GM19351 (cell line): ENCODE results near the gene WDR1.
A peak's percentile ranks its signal among the peaks of the same experiment; 100 is the strongest.

Source experiments
- ATAC-seq: cut with Tn5 transposase; IDR thresholded peaks from one replicate; pipeline ENCODE4 v1.9.1; 2021; ENCODE audit warnings: mild to moderate bottlenecking, moderate library complexity; ENCODE audit not compliant: unreplicated experiment

Gene WDR1

DNA sequence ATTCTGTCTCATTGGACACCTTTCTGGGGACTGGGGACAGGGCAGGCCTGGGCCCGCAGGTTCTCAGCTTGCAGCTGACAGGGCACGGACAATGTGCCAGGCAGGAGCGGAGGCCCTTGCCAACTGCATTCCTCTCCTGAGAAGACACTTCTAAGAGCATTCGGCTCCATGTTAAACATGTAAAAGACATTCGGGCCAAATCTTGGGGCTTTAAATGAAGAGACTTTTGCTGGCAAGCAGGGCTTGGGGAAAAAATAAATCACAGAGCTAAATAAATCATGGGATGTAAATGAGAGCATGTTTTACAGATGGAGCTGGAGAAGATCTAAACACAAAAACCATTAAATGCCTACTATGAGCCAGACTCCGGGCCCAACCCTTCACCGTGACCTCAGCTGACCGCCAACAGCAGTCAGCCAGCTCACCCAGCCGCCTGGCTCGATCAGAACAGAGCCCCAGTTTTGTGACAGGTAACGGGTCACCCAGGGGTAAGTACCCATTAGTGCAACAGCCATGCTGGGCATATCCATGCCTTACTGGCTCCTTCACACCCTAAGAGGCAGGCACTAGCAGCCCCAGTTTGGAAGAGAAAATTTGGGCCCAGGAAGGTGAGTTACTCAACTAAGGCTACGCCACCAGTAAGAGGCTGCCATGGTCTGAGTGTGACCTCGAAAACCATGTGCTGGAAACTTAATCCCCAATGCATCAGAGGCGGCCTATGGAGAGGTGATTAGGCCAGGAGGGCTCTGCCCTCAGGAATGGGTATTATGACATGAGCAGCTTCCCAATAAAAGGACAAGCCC lies 14.7 kb downstream of the WDR1 start:
- ATAC-seq = no peak

DNA sequence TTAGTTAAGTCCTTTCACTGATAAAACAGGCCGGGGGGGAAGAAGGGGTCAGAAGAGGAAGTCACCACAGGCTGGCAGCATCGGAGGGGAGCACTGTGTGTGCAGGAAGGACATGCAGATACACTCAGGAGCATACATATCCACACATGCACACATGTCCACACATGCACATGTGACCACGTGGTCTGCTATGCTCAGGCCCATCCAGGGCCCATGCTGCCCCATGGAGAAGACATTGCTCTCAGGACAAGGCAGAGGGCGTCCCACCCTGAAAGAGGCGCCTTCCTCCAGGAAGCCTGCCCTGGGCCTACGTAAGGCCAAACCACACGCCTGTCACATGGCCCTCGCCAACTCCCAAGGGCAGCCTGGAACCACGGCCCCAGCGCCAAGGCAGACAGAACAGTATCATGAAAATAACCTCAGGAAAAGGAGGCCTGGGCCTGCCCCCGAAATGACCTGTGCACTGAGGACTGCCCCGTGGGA lies 15.8 kb downstream of the WDR1 start:
- no peak for ATAC-seq

DNA sequence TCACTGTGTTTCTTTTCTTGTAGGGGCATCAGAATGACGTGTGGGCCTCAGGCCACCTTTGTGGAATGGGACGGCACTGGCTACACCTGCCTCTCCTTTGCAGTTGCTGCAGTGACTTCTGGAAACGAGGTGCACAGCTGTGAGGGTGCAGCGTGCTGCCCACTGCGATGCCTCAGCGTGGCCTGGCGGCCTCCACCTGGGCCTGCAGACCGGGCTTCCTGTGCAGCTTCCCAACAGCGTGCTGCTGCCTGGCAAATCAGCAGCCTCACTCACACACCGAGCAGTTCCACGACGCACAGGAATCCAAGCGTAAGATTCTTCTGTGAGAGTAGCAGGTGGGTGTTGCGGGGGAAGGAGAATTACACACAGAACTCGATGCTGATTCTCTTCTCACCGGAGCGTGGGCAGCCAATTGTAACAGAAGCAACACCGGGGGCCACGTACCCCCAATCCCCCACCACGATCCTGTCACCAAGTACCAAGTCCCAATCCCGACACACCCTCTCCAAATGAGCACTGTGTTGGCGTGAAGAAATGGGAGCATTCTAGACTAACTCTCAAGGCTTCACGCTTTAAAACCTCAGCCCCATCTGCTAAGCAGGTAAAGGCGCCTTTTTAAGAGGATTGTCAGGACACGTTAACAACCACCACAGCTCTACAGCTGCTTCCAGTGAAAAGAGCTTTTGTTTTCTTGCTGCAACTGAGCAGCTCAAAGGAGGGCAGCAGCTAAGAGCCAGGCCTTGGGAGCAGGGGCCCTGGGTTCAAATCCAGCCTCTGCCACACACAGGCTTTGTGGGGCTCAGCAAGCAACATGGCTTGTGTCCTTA lies 16.9 kb downstream of the WDR1 start:
- ATAC-seq = no peak

DNA sequence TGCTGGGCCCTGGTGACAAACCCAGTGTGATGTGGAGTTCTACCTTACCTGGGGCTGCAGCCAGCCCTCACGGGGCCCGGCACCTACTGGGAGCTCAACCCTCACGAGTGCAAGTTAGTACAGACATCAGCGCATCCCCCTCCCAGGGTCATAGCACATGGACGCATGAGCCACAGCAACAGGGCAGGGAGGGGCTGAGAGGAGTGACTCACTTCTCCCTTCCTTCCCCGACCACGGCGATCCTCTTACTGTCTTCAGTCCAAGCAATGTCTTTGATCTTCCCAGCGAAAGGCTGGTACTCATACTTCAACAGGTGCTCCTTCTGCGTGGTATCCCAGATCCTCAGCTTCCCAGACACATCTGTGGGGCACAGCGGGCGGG lies 17.8 kb downstream of the WDR1 start:
- ATAC-seq = no peak

DNA sequence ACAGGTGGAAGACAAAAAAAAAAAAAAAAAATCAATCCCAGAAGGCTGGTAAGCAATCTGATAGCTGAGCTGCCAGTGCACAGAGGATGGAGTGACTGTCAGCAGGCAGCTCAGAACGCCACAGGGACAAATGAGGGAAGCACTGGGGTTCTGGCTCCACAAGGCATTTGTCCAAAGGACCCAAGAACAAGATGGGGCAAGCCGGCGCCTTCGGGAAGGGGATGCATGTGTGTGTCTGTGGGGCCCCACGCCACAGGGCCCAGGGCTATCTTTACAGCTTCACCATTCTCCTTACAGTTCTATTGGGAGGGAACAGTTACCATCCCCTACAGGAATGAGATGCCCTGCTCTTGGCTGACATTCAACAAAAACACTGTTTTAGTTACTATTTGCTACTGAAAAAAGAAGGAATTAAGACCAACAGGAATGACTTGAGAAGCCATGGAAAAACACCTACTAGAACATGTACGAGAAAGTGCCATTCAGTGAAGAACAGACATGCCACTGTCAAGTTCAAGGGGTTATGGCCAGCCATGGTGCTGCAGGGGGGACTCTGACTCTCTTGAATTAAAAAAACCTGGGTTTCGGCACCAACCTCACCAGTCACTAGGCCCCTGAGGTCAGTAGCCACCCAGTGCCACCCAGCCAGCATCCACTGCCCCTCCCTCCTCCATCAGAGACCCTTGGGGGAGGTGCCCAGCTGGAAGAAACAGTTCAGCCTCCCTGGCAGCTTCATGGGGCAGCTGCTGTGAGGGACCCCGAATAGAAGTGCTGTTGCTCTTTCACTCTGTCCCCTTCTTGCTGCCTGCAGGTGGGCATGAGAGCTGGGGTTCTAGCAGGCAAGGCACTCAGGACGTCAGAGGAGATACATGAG lies 18.5 kb downstream of the WDR1 start:
- ATAC-seq = no peak

DNA sequence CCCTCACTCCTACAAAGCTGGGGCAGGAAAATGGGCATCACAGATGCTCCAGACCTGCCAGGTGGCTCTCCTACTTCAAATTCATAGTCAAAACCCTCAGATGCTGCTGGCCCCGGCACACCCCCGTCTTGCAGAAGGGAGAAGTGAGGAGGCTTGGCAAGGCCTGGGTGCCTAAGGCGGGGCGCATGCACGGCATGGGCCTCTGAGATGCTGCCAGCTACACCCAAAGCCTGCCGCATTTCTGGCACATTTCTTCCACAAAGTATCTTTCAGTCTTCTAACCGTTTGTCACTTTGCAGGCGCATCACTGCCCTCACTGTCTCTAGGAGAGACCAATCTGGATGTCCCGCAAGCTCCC lies 19.6 kb downstream of the WDR1 start:
- no peak for ATAC-seq

DNA sequence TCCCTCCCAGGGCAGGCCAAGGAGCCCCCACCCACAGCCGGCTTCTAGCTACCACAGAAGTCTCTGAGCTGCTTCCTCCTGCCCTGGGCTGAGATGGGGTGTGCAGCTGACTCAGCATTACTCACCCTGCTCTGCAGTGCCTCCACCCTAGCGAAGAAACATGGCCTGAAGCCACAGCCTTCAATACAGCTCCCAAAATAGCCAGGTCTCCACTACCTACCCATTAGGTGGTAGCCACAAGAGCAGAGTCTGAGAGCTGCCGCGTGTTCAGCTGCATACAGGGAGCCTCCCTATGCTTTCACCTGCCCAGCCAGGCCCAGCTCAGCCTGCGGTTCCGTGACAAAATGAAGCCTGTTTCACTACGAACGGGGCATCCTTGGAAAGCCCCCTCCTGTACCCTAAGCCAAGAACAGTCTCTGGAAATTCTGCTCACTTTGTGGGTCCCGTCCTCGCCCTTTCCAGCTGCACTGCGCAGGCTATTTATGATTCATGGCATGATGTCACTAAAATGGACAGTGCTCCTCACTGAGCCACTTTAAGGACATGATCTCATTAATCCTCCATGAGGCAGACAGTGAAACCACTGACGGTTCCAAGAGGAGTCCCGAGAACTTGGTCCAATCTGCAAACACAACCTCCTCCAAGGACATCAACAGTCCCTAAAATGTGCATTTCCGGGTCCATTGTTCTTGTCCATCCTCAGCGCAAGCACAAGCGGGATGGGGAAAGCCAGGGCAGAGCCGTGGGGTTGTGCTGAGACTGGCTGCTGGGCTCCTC lies 20.2 kb downstream of the WDR1 start:
- peak; percentile 90 for ATAC-seq

DNA sequence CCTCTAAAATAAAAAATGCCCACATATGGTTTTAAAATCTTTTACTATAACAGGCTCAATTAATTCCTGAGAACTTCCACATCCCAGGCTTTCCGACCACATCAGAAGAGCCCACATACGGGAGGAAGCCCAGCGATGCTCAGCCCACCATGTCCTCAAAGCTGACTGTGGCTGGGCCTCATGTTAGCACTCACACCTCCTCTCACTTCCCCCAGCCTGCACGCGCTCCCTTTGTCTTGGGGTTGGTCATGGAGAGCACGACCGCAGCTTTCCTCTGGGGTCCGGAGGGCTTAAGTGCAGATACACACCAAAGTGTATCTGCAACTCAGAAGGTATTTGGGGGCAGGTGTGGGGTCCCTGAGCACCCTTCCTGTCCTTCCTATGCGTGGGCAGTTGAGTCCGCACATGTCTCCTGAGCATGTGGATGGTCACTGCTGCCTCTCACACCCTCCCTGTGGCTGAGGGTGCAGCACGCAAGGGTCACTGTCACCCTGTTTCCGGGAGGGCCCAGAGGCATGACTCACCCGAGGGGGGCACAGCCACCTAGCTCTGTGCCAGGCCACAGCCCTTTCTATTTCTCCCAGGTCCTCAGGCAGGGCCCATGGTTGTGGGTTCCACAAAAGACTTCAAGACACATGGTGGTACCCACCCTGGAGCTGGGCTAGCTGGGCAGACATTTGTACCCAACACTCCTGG lies 21.2 kb downstream of the WDR1 start:
- ATAC-seq = no peak

DNA sequence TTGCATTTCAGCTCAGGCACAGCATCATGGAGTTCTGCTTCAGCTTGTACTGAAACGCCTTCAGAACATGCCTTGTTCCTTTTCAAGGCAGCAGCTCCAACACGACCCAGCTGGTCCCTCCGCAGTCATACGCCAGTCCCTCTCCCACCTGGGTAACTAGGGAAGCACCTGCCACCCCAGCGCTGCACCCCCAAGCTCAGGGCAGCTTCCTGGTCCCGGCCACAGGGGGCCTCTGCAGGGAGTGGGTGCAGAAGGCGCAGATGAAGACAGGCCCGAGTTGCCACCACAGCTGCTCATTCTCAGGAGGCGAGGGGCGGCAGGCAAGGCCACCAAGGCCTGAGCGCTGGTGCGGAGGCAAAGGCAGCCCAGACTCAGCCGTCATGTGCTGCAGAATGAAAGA lies 21.8 kb downstream of the WDR1 start:
- ATAC-seq = no peak

DNA sequence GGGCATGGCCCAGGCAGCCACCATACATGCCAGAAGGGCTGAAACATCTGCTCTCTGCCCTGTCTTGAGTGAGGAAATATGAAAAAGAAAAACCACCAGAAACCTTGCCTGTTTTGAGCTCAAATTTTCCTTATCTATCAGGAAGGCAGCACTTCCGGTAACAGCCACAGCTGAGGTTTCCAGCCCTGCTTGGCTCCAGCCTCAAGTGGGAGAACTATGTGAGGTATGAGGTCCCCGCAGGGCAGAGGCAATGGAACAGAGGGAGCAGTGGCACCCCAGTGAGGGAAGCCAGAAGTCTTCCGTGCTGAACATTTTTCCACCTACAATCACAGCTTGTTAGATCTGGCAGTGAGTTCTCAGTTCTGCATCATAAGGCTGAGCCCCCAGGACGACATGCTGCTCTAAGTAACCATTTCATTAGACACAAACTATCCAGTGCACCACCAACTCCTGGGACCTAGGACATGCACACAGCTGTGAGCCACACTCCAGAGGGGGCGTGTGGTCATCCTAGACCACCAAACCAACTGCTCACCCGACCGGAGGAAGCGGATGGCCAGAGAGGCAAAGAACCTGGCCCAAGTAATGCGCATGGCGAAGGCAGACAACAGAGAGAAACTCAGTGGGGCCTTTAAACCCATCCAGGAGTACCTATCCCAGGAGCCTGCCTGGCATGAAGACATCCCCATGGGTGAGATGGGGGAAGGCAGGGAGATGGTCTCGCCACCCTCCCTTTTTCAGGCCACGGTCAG lies 22.6 kb downstream of the WDR1 start:
- no peak for ATAC-seq

DNA sequence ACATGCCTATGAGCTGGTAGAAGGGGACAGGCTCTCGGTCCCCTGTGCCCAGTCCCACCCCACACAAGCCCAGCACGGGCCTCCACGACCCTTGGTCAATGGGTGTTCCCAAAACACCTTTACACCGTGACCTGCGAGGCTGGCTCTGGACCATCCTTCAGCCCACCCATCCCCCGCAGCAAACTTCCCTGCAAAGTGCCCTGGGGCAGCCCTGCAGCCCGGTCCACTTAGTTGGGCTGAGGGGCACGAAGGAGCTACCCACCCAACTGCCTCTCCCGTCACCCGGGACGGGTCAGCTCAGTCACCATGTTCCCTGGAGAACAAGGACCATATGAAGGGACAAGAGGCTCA lies 23.4 kb downstream of the WDR1 start:
- no peak for ATAC-seq

DNA sequence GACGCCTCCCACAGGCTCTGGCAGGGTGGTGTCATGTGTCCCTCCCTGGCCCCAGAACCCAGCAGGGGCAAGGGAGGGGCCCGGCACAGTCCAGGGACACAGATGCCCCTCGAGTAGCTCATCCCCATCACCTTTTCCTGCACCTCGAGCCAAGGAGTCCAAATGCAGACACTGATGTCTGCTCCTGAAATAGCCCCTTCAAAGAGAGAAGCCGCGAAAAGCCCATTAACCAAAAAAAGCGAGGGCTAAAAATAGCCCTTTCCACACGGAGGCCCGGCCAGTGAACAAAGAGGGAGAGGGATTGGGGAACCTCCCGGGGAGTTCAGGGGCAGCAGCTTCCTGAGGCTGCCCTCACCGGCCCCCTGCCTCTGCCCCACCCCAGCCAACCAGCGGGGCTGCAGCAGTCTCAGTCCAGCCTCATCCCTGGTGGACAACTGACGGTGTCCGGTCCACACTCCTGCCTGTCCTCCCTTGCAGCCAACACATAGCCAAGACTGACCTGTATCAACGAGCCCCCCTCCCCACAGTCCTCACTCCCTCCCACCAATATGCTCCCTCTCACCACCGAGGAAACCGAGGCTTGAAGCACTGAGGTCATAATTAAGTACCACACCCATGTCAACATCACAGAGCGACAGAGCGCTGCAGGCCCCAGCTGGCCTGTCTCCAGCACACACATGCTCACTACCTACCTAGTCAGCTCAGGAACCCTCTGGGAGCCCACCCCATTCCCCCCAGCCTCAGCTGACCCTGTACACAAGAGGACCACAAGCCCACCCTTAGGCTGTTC lies 23.9 kb downstream of the WDR1 start:
- no peak for ATAC-seq

DNA sequence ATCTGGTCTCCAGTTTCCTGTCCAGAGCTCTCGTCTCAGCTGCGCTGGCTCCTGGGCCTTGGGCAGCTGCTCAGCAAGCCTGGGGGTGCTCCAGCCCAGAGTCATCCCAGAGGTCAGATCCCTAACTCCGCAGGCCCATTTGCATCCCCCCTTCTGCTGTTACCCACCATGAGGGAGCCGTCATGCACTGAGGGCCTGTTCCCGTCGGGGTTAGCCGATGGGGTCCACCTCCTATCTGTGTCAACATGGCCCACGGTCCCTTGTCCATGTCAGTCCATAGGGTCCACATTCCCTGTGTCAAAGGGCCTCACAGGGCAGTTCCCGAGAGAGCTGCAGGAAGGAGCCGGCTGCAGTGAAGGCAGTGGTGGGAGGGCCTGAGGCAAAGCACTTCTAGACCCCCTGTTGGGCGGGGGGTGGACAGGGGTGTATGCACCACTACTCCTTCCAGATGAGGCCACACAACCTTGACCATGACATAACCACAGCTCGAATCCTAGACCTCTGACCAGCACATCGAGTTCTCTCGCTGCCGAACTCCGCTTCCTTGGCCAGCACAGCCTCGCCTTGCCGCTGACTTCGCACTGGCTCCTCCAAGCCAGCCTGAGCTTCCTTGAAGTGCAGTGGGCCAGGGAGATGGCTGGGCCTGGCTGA lies 24.9 kb downstream of the WDR1 start:
- no peak for ATAC-seq

DNA sequence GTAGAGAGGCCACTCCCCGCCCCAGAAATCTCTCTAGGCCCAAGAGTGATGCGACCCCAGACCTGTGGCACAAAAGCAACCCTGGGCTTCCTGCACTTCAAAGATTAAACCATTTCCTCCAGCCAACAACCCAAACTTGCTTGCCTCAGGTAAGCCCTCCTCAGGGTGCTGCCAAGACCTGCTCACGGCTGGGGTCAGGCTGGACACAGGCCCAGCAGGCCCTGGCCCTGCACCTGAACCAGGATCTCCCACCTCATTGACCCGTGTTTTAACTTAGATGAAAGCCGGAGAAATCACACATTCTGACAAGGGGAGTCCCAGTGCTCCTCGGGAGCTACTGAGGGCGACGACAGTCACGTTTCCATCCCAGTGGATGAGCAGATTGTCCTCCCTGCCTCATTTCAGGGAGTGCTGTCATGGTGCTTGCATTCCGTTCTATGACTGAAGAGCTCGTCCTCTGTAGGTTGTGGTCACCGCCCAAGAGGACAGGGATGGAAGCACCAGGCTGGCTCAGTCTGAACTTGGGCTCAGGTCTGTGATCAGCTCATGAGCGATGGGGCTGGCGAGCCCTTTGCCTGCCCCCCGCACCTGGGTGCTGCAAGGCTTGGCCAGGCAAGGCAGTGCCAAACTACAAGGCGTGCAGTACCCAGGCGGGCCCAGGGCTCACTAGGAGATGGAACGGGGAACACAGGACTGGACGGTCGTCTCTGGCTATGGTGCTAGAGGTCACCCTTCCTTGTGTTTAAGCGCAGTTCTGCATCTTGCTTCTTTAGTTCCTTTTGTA lies 25.9 kb downstream of the WDR1 start:
- ATAC-seq = no peak

DNA sequence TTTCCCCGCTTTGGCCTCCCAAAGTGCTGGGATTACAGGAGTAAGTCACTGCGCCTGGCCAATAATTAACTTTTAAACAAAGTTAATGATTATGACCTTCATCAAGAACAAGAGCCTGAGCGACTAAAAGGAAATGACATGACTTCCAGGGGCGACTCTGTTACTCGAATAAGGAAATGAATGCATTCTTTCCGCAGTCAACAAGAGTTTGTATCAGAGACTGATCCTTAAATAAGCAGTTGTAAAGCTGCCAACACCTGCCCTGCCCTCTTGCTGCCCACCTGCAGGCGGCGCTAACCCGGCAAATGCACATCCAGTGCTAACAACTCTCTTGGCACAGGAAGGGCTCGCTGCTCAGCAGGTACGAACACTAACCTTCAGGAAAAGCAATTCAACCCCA lies 27.3 kb downstream of the WDR1 start:
- ATAC-seq = no peak

DNA sequence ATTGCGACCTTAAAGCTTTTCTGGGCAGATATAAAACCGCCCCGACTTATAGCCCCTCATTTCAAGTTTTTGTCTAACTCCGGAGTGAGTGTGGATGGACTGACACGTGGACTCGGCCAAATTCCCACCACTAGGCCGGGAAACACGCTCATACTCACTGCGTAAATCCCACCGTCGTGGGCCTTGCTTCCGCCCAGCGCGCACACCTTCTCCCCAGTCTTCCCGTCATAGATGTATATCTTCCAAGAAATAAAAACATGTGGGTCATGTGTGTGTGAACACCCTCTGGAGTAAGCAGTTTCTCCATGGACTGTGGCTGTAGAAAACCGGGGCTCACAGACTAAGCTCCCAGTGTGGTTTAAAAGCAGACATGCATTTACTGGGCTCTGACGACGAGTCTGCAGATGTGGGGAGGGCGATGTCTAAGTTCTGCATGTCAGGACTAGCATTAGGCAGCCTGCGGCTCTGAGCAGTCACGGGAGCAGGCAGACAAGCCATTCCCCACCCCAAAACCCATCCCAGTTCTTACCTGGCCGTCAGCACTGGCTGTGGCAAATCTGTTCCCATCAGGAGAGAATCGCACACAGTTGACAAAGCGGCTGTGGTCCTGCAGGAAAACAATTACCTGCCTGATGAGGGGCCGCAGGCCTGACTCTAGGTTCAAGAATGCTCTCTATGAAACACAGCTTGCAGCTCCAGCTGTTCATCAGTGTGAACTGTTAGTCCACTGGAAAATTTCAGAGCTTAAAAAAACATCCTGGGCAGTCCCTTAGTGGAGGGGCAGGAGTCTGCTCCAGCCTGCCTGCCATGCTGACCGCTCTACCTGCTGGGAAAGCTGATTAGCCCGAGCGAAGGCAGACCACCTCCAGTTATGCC lies 28.2 kb downstream of the WDR1 start:
- no peak for ATAC-seq
